HEK293 (cell line): ENCODE results near the gene TNIK.

Experiments
- CTCF ChIP-seq: fragments of 450-650 bp; formaldehyde crosslinking; IDR thresholded peaks from 2 replicates; pipeline ENCODE4 v1.5.1; 2016; ENCODE audit warnings: missing biosample characterization, missing genetic modification characterization
- SP3 ChIP-seq: fragments of 450-650 bp; formaldehyde crosslinking; IDR thresholded peaks from 2 replicates; pipeline ENCODE4 v1.5.1; 2016; ENCODE audit warnings: missing biosample characterization, missing genetic modification characterization
- TCF7L2 ChIP-seq: IDR thresholded peaks from 2 replicates; pipeline ENCODE4 v1.6.1; 2011; ENCODE audit warnings: low read depth, mild to moderate bottlenecking, inconsistent platforms, low read length, moderate library complexity, borderline replicate concordance
- ZBTB7A ChIP-seq: fragments of 450-650 bp; formaldehyde crosslinking; IDR thresholded peaks from 2 replicates; pipeline ENCODE4 v1.5.1; 2016; ENCODE audit warnings: low read depth, missing biosample characterization, missing genetic modification characterization
- ZNF211 ChIP-seq: fragments of 450-650 bp; formaldehyde crosslinking; IDR thresholded peaks from 2 replicates; pipeline ENCODE4 v1.5.1; 2016; ENCODE audit warnings: low read depth, missing biosample characterization, missing genetic modification characterization
- ZNF274 ChIP-seq, 2 experiments: fragments of 200-500 bp in 1 of 2; fragments of 450-650 bp in 1 of 2; sonication (Bioruptor generic) in 1 of 2; formaldehyde crosslinking in 1 of 2; IDR thresholded peaks; 2 replicates each; pipeline versions ENCODE4 v1.5.1 to v1.6.1; 2014 to 2016; ENCODE audit warnings: borderline replicate concordance in 1 of 2, inconsistent platforms in 1 of 2, low read length in 1 of 2, missing biosample characterization in 1 of 2, missing genetic modification characterization in 1 of 2
- ZNF335 ChIP-seq: fragments of 450-650 bp; formaldehyde crosslinking; conservative IDR thresholded peaks from 2 replicates; pipeline ENCODE4 v1.5.1; 2016; ENCODE audit warnings: missing biosample characterization, missing genetic modification characterization
- ZNF473 ChIP-seq: fragments of 450-650 bp; formaldehyde crosslinking; IDR thresholded peaks from 2 replicates; pipeline ENCODE4 v1.5.1; 2017; ENCODE audit warnings: missing biosample characterization, missing genetic modification characterization
- ZNF518A ChIP-seq: fragments of 450-650 bp; formaldehyde crosslinking; conservative IDR thresholded peaks from 2 replicates; pipeline ENCODE4 v1.5.1; 2016; ENCODE audit warnings: low read depth, missing biosample characterization, missing genetic modification characterization
- ZNF558 ChIP-seq: fragments of 450-650 bp; formaldehyde crosslinking; IDR thresholded peaks from 2 replicates; pipeline ENCODE4 v1.5.1; 2016; ENCODE audit warnings: missing biosample characterization, missing genetic modification characterization
- ZNF776 ChIP-seq: fragments of 450-650 bp; formaldehyde crosslinking; IDR thresholded peaks from 2 replicates; pipeline ENCODE4 v1.5.0; 2017; ENCODE audit warnings: missing biosample characterization, missing genetic modification characterization, borderline replicate concordance
- ZNF777 ChIP-seq: fragments of 450-650 bp; formaldehyde crosslinking; IDR thresholded peaks from 2 replicates; pipeline ENCODE4 v1.5.1; 2017; ENCODE audit warnings: missing biosample characterization, missing genetic modification characterization, borderline replicate concordance
- TF ChIP-seq, protein P1 (sequence below): fragments of 450-650 bp; formaldehyde crosslinking; conservative IDR thresholded peaks from 2 replicates; pipeline ENCODE4 v1.5.1; 2016; ENCODE audit warnings: low read depth, missing biosample characterization, missing genetic modification characterization

- TF ChIP-seq CTCF (tag by site-specific recombination) = no peak
- TF ChIP-seq ZNF274 (IDR thresholded peaks at IDR 0.05; ENCODE audit: low read length) = no peak
- TF ChIP-seq ZNF274 (tag by site-specific recombination; IDR thresholded peaks at IDR 0.05; ENCODE audit: borderline replicate concordance) = no peak
- no peak for TF ChIP-seq ZBTB7A (tag by site-specific recombination)
- TF ChIP-seq, protein P1, sequence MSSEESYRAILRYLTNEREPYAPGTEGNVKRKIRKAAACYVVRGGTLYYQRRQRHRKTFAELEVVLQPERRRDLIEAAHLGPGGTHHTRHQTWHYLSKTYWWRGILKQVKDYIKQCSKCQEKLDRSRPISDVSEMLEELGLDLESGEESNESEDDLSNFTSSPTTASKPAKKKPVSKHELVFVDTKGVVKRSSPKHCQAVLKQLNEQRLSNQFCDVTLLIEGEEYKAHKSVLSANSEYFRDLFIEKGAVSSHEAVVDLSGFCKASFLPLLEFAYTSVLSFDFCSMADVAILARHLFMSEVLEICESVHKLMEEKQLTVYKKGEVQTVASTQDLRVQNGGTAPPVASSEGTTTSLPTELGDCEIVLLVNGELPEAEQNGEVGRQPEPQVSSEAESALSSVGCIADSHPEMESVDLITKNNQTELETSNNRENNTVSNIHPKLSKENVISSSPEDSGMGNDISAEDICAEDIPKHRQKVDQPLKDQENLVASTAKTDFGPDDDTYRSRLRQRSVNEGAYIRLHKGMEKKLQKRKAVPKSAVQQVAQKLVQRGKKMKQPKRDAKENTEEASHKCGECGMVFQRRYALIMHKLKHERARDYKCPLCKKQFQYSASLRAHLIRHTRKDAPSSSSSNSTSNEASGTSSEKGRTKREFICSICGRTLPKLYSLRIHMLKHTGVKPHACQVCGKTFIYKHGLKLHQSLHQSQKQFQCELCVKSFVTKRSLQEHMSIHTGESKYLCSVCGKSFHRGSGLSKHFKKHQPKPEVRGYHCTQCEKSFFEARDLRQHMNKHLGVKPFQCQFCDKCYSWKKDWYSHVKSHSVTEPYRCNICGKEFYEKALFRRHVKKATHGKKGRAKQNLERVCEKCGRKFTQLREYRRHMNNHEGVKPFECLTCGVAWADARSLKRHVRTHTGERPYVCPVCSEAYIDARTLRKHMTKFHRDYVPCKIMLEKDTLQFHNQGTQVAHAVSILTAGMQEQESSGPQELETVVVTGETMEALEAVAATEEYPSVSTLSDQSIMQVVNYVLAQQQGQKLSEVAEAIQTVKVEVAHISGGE (tag by site-specific recombination) = no peak
- TF ChIP-seq ZNF776 (tag by site-specific recombination) = no peak
- no peak for TF ChIP-seq SP3 (tag by site-specific recombination)
- no peak for TF ChIP-seq ZNF518A (tag by site-specific recombination)
- TF ChIP-seq TCF7L2 = no peak
- no peak for TF ChIP-seq ZNF211 (tag by site-specific recombination)
- no peak for TF ChIP-seq ZNF335 (tag by site-specific recombination)
- TF ChIP-seq ZNF558 (tag by site-specific recombination) = no peak
- no peak for TF ChIP-seq ZNF777 (tag by site-specific recombination)
- TF ChIP-seq ZNF473 (tag by site-specific recombination) = no peak
Observed at GRCh38 chr3:171145798-171146197, 314.4 kb downstream of the TNIK start.
